Fibroblast of skin of right quadriceps (primary cell): Measurements from ENCODE around the gene TMEM201.

Source experiments
- DNase-seq: peaks from one replicate; pipeline ENCODE4 v3.0.0-alpha.2; 2013

The TMEM201 gene

GRCh38 chr1:9586147-9586766 lies 2.5 kb upstream of the TMEM201 start:
- no peak for DNase-seq

GRCh38 chr1:9589144-9589718 lies 520 bp downstream of the TMEM201 start:
- DNase-seq = no peak

GRCh38 chr1:9589719-9590157 lies 1.0 kb downstream of the TMEM201 start:
- no peak for DNase-seq

GRCh38 chr1:9590201-9590600 lies 1.5 kb downstream of the TMEM201 start:
- no peak for DNase-seq

- no peak for DNase-seq
Measured at GRCh38 chr1:9590945-9591668, 2.4 kb downstream of the TMEM201 start.

- no peak for DNase-seq
Measured at GRCh38 chr1:9591669-9592509, 3.2 kb downstream of the TMEM201 start.

- no peak for DNase-seq
Measured at GRCh38 chr1:9592510-9593075, 3.9 kb downstream of the TMEM201 start.

GRCh38 chr1:9593147-9593491 lies 4.4 kb downstream of the TMEM201 start:
- DNase-seq = no peak

- peak; percentile 76 for DNase-seq
Measured at GRCh38 chr1:9593492-9594465, 5.1 kb downstream of the TMEM201 start.

GRCh38 chr1:9594471-9595155 lies 5.9 kb downstream of the TMEM201 start:
- DNase-seq = no peak

GRCh38 chr1:9595156-9595967 lies 6.7 kb downstream of the TMEM201 start:
- no peak for DNase-seq

- DNase-seq = no peak
Measured at GRCh38 chr1:9595968-9596340, 7.2 kb downstream of the TMEM201 start.

GRCh38 chr1:9596415-9597123 lies 7.9 kb downstream of the TMEM201 start:
- DNase-seq = no peak

GRCh38 chr1:9597361-9598315 lies 8.9 kb downstream of the TMEM201 start:
- DNase-seq = no peak

GRCh38 chr1:9598316-9598700 lies 9.6 kb downstream of the TMEM201 start:
- no peak for DNase-seq

- no peak for DNase-seq
Measured at GRCh38 chr1:9599741-9600140, 11.0 kb downstream of the TMEM201 start.

- no peak for DNase-seq
Measured at GRCh38 chr1:9600861-9601834, 12.4 kb downstream of the TMEM201 start.
